NCI-H1092 (cell line): ENCODE measurements around the gene CDH16.
"Not testable (repeated sequence)": the region's sequence is repeated elsewhere in the genome, so short reads cannot be mapped to it uniquely, and the experiment has no call there.

Experiments used
- DNase-seq: peaks from one replicate; lab custom pipeline; 2025; lab: John Stamatoyannopoulos, UW

The CDH16 gene

GRCh38 chr16:66871363-66871762 lies 47.3 kb downstream of the CDH16 start:
- not testable (repeated sequence) for DNase-seq

- DNase-seq: no peak
Measured at GRCh38 chr16:66869424-66869823, 49.3 kb downstream of the CDH16 start.

GRCh38 chr16:66863707-66864106 lies 55.0 kb downstream of the CDH16 start:
- no peak for DNase-seq

- DNase-seq: no peak
Measured at GRCh38 chr16:66862023-66862520, 56.6 kb downstream of the CDH16 start.

- no peak for DNase-seq
Measured at GRCh38 chr16:66859397-66860068, 59.2 kb downstream of the CDH16 start.

GRCh38 chr16:66858740-66859396 lies 59.8 kb downstream of the CDH16 start:
- peak; percentile 45 for DNase-seq
